ENCODE results near the gene HNRNPLL.

DNA sequence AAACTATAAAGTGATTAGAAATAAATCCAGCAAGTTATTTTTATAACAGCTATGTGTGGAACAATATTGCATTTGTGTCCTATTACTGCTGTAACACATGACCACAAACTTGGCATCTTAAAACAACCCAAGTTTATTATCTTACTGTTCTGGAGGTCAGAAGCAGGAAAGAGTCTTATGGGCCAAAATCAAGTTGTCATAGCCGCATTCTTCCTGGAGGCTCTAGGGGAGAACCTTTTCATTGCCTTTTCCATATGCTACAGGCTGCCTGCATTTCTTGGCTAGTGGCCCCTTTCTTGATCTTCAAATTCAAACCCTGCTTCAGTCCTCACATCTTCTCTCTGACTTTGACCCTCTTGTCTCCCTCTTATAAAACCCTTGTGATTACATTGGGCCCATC is 27.0 kb upstream of the HNRNPLL start:
- TF ChIP-seq, protein P1, sequence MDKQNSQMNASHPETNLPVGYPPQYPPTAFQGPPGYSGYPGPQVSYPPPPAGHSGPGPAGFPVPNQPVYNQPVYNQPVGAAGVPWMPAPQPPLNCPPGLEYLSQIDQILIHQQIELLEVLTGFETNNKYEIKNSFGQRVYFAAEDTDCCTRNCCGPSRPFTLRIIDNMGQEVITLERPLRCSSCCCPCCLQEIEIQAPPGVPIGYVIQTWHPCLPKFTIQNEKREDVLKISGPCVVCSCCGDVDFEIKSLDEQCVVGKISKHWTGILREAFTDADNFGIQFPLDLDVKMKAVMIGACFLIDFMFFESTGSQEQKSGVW (CRISPR knock-in tag; IDR thresholded peaks at IDR 0.05; ENCODE audit: borderline replicate concordance), result no peak
- no peak for TF ChIP-seq RAD21 (CRISPR knock-in tag; IDR thresholded peaks at IDR 0.05)
- TF ChIP-seq, protein P2, sequence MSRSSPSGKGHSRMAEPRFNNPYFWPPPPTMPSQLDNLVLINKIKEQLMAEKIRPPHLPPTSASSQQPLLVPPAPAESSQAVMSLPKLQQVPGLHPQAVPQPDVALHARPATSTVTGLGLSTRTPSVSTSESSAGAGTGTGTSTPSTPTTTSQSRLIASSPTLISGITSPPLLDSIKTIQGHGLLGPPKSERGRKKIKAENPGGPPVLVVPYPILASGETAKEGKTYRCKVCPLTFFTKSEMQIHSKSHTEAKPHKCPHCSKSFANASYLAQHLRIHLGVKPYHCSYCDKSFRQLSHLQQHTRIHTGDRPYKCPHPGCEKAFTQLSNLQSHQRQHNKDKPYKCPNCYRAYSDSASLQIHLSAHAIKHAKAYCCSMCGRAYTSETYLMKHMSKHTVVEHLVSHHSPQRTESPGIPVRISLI (CRISPR knock-in tag; IDR thresholded peaks at IDR 0.05; ENCODE audit: borderline replicate concordance), result no peak
